ENCODE results near the gene ST3GAL3. TPM values are rescaled to one million over a fixed set of nuclear protein-coding genes. Genes with fewer than 3 reads are reported as not detected.

Gene ST3GAL3
- total and polyA plus RNA-seq, 2 donors (not counting 3 experiments of a cell fraction or from before 2014, with no cell fraction given), result 14.3 to 35.8 TPM

DNA sequence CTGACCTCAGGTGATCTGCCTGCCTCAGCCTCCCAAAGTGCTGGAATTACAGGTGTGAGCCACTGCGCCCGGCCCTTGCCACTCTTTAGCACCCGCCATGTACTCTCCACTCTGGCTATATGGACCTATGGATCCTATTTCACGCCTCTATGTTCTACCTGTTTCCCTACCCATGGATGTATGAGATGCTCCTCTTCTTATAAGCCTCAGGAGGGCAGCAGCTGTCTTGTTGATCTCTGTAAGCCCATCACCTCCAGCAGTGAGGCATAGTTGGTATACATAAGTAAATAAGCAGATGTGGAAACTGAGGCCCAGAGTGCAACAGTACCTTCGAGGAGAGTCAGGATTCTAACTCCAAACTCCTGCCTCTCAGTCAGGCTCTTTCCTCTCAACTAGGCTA is 201.5 kb downstream of the ST3GAL3 start:
- Histone ChIP-seq H3K27me3 (ENCODE audit: control insufficient read depth in 2 of 2, insufficient read depth in 2 of 2, low read length in 2 of 2) (no peaks in the 10 kb centered on the region), H3K27ac (ENCODE audit: insufficient read depth, low read depth, low read length) (no peak overlapping the region), H3K4me3 (replicated peaks in 1 of 3; ENCODE audit: insufficient read depth in 1 of 3, low read depth in 1 of 3, low read length in 3 of 3) (no peak overlapping the region), H3K9me3 (replicated peaks; ENCODE audit: control insufficient read depth, insufficient read depth, low read length) (no peaks in the 10 kb centered on the region), H3K4me1 (ENCODE audit: control insufficient read depth, extremely low read depth, insufficient read depth, low read length) (no peaks in the 10 kb centered on the region), H4K20me1 (replicated peaks; ENCODE audit: control insufficient read depth, extremely low read depth, insufficient read depth, low read length) (no peaks in the 10 kb centered on the region), H3K9me1 (replicated peaks; ENCODE audit: control insufficient read depth, extremely low read depth, insufficient read depth, low read length) (no peaks in the 10 kb centered on the region), H3K36me3 (ENCODE audit: control insufficient read depth in 2 of 2, extremely low read depth in 1 of 2, insufficient read depth in 2 of 2, low read length in 2 of 2) (no peaks in the 10 kb centered on the region), H3K79me2 (ENCODE audit: control insufficient read depth, insufficient read depth, low read length) (no peaks in the 10 kb centered on the region), H2AFZ (ENCODE audit: low read depth, low read length) (no peak overlapping the region), H3K4me2 (ENCODE audit: insufficient read depth, low read length) (no peak overlapping the region), H3K9ac (replicated peaks; ENCODE audit: extremely low read depth, insufficient read depth, low read length) (no peak overlapping the region)
- CTCF ChIA-PET, result interaction anchor here (3.0 kb wide), 1 partner anchor 25 kb away, joined by 14 read pairs; the partner anchor contains the start of gene ARTN
- BruUV-seq (replicated peaks), result TSS peak; percentile 9
- FAIRE-seq (no peak), DNase-seq (ENCODE audit: low read depth, low spot score) (no peak)
- intact Hi-C loops (cut with micrococcal nuclease), result no loop called here
- dilution Hi-C loops (cut with MboI; ENCODE audit: extremely low pct_ligation_motif_present, low sequenced_read_pairs), result no loop called here
- TF ChIP-seq, protein P1, sequence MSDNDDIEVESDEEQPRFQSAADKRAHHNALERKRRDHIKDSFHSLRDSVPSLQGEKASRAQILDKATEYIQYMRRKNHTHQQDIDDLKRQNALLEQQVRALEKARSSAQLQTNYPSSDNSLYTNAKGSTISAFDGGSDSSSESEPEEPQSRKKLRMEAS (IDR thresholded peaks at IDR 0.05; ENCODE audit: insufficient read depth, insufficient read length), result no peak
- TF ChIP-seq FOS (IDR thresholded peaks at IDR 0.05; ENCODE audit: borderline replicate concordance, insufficient read depth, low read length), result no peak
- TF ChIP-seq EZH2 (IDR thresholded peaks at IDR 0.05; ENCODE audit: borderline replicate concordance, low read depth, low read length, severe bottlenecking), result no peak
- no peak for TF ChIP-seq JUN (IDR thresholded peaks at IDR 0.05; ENCODE audit: borderline replicate concordance, insufficient read depth, insufficient read length, low read depth)
- TF ChIP-seq GATA2 (IDR thresholded peaks at IDR 0.05; ENCODE audit: insufficient read depth, insufficient read length, low read depth, low read length), result no peak
- TF ChIP-seq POLR2A (IDR thresholded peaks at IDR 0.05; ENCODE audit: low read depth, low read length), result no peak
- TF ChIP-seq MYC (IDR thresholded peaks at IDR 0.05; ENCODE audit: low read depth, low read length), result no peak
- no peak for TF ChIP-seq POLR2AphosphoS5 (IDR thresholded peaks at IDR 0.05; ENCODE audit: insufficient read depth, low read depth, low read length)
- TF ChIP-seq, protein P2, sequence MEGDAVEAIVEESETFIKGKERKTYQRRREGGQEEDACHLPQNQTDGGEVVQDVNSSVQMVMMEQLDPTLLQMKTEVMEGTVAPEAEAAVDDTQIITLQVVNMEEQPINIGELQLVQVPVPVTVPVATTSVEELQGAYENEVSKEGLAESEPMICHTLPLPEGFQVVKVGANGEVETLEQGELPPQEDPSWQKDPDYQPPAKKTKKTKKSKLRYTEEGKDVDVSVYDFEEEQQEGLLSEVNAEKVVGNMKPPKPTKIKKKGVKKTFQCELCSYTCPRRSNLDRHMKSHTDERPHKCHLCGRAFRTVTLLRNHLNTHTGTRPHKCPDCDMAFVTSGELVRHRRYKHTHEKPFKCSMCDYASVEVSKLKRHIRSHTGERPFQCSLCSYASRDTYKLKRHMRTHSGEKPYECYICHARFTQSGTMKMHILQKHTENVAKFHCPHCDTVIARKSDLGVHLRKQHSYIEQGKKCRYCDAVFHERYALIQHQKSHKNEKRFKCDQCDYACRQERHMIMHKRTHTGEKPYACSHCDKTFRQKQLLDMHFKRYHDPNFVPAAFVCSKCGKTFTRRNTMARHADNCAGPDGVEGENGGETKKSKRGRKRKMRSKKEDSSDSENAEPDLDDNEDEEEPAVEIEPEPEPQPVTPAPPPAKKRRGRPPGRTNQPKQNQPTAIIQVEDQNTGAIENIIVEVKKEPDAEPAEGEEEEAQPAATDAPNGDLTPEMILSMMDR (IDR thresholded peaks at IDR 0.05; ENCODE audit: extremely low read depth in 1 of 2, insufficient read depth in 1 of 2, low read depth in 1 of 2, low read length in 2 of 2), result no peak
- POLR2A ChIA-PET, result no interaction called here
